Esophagus squamous epithelium (tissue), 4 donors: Measurements from ENCODE around the gene AGO1.

Experiments used
- CTCF ChIP-seq, 6 experiments: fragments of 450-650 bp in 4 of 6; fragments of 200-600 bp in 2 of 6; sonication (generic) in 2 of 6; IDR thresholded peaks; one replicate each; pipeline ENCODE4 v1.5.1; 2016 to 2019; ENCODE audit warnings: antibody characterized with exemption in 6 of 6, mild to moderate bottlenecking in 4 of 6, moderate library complexity in 4 of 6
- POLR2A ChIP-seq, 4 donors: fragments of 450-650 bp; IDR thresholded peaks; one replicate each; pipeline ENCODE4 v1.6.1; 2017; ENCODE audit warnings: antibody characterized with exemption in 4 of 4, mild to moderate bottlenecking in 4 of 4, moderate library complexity in 3 of 4

GRCh38 chr1:35852241-35852640 is 30.8 kb upstream of the AGO1 start:
- TF ChIP-seq POLR2A (IDR thresholded peaks at IDR 0.05) (no peak), CTCF (IDR thresholded peaks at IDR 0.05) (no peak)
